DLD1 (cell line): ENCODE data around the gene PLCD4.

Experiments used
- in situ Hi-C: cut with HindIII; loops from 2 replicates; pipeline ENCODE4 v1.10.0; 2017; ENCODE audit warnings: low sequenced_read_pairs

The PLCD4 gene

DNA sequence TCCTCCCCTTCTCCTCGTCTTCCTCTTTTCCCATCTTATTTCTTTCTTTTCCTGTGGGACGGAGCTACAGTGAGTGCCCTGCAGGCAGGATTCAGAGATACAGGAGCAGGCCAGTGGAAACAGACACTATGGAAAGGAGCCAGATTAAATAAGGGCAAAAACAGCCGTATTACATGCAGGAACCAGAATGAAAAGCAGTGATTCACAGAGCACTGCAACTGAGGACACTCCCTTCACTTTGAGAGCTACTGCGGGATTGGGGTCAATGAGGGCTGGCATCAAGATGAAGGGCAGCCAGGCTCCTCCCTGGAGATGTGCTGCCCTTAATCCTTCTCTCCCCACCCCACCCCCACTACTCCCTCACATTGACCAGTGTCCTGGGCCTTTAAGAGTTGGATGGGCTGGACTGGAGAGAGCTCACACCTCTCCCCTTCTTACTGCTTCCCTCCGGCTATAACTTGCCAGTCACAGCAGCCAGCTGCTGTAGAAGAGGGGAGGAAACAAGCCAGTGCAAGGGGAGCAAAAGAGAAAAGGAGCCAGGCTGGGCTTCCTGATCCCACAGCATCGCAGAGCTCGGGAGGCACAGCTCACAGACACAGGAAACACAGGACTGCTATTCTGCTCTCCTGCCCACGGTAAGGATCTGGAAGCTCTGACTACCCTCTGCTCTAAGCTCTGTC lies at the start of gene PLCD4:
TSS of gene PLCD4 (plus strand) at position 464 of the 680 bp plus-strand sequence. CDS start 7,841 bp downstream, outside the sequence.
- in situ Hi-C loops: no loop called here

DNA sequence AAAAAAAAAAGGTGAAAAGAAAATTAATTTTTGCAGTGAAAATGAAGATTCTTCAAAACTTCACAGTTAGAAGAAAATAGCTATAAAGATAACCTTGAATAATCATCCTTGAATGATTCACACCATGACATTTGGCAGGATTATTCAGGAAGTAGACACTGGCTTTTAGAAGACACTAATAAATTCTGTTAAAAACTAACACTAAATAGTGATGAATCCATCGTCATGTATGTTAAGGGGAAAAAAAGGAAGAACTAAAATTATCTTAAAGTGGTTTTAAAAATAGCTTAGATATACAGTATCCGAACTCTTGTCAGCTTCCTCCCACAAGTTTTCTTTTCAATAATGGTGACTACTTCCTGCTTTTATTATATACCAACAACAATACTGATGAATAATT lies 49.8 kb upstream of the PLCD4 start:
- in situ Hi-C loops: no loop called here

DNA sequence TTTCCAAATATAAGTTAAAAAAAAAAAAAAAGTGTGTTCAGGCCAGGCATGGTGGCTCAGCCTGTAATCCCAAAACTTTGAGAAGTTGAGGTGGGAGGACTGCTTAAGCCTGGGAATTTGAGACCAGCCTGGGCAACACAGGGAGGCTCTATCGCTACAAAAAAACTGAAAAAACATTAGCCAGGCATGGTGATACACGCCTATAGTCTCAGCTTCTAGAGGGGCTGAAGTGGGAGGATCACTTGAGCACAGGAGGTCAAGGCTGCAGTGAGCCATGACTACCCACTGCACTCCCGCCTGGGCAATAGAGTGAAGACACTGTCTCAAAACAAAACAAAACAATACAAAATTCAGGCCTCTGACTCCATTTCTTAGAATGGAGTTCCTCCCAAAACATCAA lies 48.7 kb upstream of the PLCD4 start:
- in situ Hi-C loops: no loop called here

DNA sequence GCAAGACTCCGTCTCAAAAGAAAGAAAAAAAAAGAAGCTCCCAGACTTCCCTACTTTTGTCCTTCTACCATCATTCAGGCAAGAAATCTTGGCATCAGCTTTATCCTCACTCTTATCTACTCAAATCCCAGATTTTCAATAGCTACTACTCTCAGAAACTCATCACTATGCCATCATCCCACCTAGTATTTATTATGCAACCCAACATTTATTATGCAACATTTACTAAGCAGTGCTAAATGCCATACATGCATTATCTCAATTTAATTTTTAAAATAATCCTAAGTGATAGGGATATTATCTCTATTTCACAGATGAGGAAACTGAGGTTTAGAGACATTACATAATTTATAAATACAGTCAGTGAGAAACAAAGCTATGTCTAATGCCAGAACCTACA lies 43.6 kb upstream of the PLCD4 start:
- in situ Hi-C loops: no loop called here

DNA sequence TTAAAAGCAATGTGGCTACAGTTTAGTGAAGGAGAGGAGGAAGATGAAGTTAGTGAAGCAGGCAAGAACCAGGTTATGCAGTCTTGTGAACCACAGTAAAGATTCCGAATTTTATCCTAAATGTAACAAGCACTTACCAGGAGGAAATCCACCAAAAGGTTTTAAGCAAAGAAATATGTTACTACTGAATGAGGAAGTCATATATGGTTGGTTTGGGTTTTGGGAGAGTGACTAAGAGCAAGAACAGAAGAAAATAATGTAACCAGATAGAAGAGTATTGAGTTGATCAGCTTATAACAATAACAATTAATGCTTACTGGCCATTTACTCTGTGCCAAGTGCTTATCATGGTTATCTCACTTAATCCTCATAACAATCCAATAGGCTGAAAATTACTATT lies 41.4 kb upstream of the PLCD4 start:
- in situ Hi-C loops: no loop called here

DNA sequence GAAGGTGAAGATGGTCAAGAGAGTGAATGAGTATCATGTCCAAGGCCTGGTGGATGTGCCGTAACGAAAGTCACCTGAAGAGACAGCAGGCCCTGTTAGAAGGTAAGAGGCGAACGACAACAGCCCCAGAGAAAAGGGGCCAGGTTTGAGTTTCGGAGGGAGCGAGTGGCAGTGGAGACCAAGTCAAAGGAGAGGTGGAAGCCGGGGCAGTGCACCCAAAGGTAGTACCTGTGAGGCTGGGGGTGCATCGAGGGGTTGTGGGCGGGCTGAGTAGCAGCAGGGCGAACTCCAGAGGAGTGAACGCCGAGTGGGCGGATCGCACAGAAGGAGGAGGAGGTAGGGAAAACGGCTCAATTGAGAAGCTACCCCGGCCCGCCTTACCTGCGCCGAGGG lies 39.9 kb upstream of the PLCD4 start:
- in situ Hi-C loops: no loop called here

DNA sequence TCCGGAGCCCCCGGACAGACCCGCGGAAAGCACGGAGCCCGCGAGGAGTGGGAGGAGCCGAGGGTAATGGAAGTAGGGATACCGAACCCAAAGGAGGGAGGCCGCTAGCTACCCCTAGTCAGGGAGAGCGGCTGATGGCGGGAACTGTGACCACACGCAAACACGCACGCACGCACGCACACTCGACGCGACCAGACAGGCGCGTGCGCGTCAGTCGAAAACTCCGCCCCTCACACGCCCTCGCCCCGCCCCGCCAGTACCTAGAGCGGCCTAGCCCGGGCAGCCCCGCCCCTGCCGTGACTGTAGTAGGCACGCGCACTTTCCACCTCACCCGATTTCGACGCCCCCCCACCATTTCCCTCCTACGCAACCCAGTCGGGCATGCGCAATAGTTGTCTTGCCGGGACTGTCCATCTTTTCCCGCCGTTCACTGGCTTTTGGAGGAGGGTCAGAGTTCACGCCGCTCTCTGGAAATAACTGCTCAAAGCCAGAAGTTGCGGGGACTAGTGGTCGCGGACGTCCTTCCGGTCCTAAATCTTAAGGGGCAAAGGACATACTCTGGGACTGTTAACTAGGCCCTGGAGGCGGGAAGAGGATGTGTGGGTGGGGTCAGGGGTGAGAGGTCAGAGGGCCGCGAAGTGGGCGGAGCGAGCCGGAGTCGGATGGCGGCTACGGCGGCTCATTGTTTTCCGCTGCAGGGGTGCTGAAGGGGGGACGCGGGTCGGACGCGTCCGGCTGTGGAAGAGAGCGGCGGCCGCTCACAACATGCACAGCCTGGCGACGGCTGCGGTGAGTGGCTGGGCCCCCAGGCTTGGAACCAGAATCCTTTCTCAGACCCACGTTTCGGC lies 39.3 kb upstream of the PLCD4 start, which contains the start of the genes CNOT9 and USP37:
TSS of gene CNOT9 (plus strand) at position 650 of the 848 bp plus-strand sequence. CDS start at position 766, 116 bp downstream.
TSS of gene USP37 (minus strand) at position 162 of the 848 bp plus-strand sequence. CDS start 9,698 bp downstream, outside the sequence.
- in situ Hi-C loops: no loop called here

DNA sequence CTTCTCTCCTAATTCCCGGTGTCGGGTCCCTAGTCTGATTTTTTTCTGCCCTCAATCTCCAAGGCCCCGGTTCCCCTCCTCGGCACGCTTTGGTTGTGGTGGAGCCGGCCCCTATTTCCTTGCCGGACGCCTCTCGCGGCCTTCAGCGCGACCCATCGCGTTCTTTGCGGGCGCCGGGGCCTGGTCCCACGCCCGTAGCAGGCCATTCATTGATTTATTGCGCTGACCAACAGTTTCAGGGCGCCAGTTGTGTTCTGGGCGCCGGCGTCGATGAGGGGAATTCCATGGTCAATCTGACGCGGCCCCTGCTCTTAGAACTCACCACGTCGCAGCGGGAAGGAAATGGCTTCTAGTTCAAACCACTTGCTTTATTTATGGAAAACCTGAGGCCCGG lies 38.7 kb upstream of the PLCD4 start:
- in situ Hi-C loops: no loop called here

DNA sequence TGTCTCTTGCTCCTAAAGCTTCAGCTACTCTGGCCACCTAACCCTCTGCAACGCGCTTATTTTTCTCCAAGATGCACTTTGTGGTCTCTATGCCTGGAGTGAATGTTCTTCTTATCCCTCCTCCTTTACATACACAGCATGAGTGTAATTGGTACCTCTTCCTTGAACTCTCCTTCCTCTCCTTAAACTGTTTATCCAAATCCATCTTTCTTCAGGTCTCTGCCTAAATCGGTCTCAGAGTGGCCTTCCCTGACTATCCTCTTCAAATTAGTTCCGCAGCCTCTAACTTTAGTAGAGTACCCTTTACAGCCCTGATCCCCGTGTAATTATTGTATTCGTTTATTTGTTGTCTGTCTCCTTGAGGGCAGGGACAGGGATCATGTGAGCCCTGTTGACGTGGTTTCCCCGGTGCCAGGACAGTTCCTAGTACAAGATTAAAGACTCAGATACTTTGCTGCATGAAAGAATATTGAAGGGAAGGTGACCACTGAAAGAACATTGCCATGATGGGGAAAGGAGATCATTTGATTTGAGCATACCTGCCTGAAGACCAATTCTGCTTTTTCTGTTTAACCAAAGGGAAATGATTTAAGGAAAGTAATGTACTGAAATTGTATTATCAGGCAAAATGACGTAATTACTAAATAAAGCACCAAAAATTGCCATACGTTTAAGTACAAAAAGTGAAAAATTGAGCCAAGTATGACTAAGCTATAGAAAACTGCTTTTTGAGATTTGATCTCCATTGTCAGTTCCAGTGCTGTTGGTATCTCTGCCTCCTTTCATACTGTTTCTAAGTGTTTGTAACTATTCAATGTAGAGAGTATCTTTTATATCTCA lies 37.8 kb upstream of the PLCD4 start:
- in situ Hi-C loops: no loop called here

DNA sequence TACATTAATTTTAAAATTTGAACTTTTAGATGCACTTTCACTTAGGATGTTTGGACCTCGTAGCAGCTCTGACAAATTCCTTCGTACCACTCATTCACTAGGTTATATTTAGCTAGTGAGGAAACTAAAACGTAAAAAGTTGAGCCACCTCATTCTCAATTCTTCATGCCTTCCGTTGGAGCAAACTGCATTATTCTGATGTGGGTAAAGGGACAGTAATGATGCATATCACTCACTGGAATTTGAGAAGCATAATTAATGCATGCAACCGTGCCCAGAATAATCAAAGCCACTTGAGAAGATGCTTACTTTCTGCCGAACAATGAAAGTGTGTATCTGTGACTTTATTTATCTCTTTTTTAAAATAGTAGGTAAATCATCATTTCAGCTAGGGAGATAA lies 36.8 kb upstream of the PLCD4 start:
- in situ Hi-C loops: no loop called here

DNA sequence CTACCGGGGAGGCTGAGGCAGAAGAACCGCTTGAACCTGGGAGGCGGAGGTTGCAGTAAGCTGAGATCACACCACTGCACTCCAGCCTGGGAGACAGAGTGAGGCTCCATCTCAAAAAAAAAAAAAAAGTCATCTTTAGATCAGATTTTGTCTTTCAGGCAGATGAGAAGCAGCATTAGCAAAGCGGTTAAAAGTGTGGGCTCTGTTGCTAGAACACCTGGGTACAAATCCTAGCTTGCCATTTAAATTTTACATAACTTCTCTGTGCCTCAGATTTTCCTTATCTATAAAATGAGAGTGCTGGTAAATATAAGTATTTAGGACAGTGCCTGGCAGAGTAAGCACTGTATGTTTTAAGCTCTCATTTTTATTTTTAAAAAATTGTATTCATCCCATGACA lies 30.8 kb upstream of the PLCD4 start:
- in situ Hi-C loops: no loop called here

DNA sequence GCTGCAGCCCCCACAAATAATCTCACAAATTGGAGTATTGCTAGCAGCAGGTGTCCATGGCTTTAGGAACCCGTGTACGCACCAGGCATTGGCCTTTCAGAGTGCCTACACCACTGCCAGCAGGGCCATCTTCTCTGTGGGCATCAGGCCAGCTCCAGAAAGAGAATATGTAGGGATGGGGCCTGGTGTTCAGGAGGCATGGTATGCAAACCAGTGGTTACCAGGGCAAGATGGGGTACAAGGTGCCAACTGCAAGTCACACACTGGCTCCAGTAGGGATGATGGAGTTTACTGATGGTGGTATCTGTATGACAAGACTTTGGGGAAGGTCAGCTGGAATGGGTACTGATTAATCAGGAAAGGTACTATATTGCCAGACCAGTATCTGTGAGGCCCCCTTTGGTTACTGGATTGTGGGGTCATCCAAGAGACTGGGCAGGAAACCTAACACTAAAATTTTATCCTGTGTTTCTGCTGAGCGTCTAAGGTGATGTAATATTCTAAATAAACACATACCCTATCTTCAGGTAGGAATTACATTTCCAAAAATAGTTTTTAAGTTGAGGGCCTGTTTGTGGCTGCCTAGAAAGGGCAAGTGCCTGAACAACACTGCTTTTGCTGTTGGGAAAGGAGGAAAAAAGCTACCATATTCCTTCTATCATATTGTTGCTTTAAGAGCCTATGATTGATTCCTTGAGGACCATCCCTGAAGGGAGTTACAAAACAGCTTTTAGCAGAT lies 30.0 kb upstream of the PLCD4 start:
- in situ Hi-C loops: no loop called here

DNA sequence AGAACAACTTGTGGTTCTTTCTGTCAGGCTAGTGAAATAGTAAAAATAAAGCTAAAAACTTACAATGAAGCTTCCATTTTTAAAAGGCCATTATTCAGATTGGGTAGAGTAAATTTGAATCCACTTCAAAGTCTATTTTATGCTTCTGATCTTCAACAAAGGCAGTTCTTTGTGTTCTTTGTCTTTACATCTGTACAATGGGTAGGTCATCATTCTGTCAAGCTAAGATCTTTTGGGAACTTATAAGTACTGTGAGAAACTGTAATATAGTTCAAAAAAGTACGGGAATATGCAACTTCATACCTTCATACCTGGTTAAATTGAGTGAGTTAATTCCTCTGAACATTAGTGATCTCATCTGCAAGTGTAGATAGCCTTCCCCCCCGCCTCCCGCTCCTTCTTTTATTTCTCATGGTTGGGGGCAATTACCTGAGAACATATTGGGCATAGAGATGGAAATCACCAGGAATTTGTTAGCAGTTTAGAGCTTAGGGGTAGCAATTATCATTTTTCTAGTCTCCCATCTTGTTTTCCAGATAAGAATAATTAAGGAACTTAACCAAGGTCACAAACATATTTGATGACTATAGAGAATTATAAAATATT lies 29.3 kb upstream of the PLCD4 start:
- in situ Hi-C loops: no loop called here

DNA sequence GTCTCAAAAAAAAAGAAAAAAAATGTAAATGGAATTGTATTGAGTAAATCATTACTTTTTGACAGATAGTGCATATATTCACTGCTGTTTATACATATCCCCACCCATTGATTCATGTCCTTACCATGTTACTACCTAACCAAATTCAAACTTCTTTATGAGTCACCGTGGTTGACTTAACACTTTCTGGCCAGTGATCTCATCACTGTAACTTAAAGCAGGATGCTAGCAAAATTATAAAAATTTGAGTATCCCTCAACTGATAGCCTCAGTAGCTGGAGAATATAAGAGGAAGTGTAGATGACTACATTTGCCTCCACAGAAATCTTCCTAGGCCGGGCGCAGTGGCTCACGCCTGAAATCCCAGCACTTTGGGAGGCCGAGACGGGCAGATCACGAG lies 25.6 kb upstream of the PLCD4 start:
- in situ Hi-C loops: no loop called here

DNA sequence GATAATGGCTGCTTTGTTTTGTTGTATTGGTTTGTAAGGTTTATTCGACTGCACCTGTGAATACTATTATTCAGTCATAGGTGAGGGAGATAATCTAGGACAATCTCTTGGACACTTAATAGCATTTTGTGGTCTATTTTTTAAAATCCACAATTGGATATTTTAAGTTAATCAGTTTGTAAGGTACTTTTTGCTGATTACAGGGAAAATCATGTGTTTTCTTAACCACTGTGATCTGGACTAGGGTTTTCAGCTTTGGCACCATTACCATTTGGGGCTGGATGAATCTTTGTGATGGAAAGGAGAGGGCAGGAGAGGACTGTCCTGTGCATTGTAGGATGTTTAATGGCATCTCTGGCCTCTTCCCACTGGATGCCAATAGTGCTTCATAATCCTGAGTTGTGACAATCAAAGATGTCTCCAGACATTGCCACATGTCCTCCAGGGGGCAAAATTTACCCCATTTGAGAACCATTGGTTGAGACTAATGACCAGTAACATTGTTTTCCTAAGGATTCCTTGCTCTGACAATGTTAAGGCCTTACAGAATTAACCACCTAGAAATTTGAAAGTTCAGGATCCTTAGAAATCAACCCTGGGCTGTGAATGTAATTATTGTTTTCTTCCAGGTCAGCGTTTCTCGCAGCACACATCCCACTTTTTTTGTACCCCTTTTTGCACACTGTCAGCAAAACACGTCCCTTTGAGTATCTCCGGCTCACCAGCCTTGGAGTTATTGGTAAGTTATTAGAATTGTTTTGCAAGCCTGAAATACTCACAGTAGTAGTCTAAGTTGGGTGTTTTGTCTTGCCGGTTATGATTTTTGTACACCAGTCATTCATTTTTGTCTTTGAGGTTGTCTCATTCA lies 23.5 kb upstream of the PLCD4 start:
- in situ Hi-C loops: no loop called here

DNA sequence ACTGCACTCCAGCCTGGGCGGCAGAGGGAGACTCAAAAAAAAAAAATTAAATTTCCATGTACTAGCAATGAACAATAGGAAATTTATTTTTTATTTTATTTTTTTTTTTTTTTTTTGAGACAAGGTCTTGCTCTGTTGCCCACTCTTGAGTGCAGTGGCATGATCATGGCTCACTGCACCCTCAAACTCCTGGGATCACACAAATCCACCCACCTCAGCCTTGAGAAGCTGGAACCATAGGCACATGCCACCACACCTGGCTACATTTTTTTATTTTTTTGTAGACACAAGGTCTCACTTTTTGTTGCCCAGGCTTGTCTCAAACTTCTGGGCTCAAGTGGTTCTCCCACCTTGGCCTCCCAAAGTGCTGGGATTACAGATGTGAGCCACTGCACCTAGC lies 22.2 kb upstream of the PLCD4 start:
- in situ Hi-C loops: no loop called here

DNA sequence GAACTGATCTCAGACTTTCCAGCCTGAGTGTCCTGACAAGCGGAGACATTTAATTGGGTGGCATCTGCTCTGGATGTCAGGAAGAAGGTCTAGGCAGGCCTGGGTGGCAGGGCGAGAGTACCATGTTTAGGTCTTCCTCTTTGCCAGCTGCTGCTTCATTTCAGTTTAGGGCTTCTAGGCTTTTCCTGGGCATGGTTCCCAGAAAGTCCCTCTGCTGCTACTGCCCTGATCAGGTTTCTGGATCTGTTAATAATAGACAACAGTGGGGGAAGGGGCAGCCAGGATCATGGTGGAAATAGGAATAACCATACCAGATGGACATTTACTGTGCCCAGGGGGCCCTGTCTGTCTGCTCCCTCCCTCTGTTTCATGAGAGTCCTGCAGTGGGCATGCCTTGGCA lies 2.3 kb upstream of the PLCD4 start:
- in situ Hi-C loops: no loop called here

DNA sequence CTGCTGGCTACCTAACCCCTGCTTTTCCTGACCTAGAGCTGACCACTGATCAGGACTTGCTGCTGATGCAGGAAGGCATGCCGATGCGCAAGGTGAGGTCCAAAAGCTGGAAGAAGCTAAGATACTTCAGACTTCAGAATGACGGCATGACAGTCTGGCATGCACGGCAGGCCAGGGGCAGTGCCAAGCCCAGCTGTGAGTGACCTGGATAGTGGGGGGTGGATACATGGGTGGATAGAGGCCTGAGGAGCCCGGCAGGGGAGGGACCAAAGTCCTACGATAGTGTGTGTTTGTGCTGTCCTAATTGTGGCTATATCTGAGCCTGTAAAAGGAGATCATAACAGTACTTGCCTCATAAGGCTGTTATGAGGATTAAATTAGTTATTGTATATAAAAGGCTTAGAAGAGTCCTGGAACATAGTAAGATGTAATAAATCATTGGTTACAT lies 8.2 kb downstream of the PLCD4 start:
- in situ Hi-C loops: no loop called here
